ENCODE data around the gene GAL3ST3.
"Not testable (repeated sequence)": the region's sequence is repeated elsewhere in the genome, so short reads cannot be mapped to it uniquely, and the experiment has no call there.

The GAL3ST3 gene

GRCh38 chr11:66042996-66043906, 5.7 kb downstream of the GAL3ST3 start:
- DNase-seq = no peak

- no peak for DNase-seq
Observed at GRCh38 chr11:66042227-66042995, 6.5 kb downstream of the GAL3ST3 start.

GRCh38 chr11:66039765-66040164, 9.2 kb downstream of the GAL3ST3 start:
- no peak for DNase-seq

- DNase-seq = no peak
Observed at GRCh38 chr11:66037327-66037726, 11.6 kb downstream of the GAL3ST3 start.

GRCh38 chr11:66036334-66036710, 12.6 kb downstream of the GAL3ST3 start:
- no peak for DNase-seq

- DNase-seq = no peak
Observed at GRCh38 chr11:66035653-66036333, 13.2 kb downstream of the GAL3ST3 start.

GRCh38 chr11:66032957-66033735, 15.8 kb downstream of the GAL3ST3 start:
- no peak for DNase-seq

GRCh38 chr11:66026017-66026529, 22.9 kb downstream of the GAL3ST3 start, which contains the start of gene CATSPER1:
TSS of gene CATSPER1 (minus strand) at chr11:66026479. CDS start at chr11:66026379, 100 bp downstream.
- no peak for DNase-seq

- not testable (repeated sequence) for DNase-seq
Observed at GRCh38 chr11:66023186-66023440, 25.8 kb downstream of the GAL3ST3 start.

- no peak for DNase-seq
Observed at GRCh38 chr11:66022401-66023185, 26.4 kb downstream of the GAL3ST3 start.

- no peak for DNase-seq
Observed at GRCh38 chr11:66020618-66021357, 28.2 kb downstream of the GAL3ST3 start.

GRCh38 chr11:66020212-66020611, 28.7 kb downstream of the GAL3ST3 start:
- DNase-seq = no peak

- DNase-seq = peak in 1 of 2 experiments; percentile 11
Observed at GRCh38 chr11:66017321-66017720, 31.6 kb downstream of the GAL3ST3 start.

GRCh38 chr11:66016793-66017177, 32.2 kb downstream of the GAL3ST3 start:
- DNase-seq = no peak

GRCh38 chr11:66015936-66016792, 32.8 kb downstream of the GAL3ST3 start:
- DNase-seq = no peak

- no peak for DNase-seq
Observed at GRCh38 chr11:66015454-66015881, 33.5 kb downstream of the GAL3ST3 start.

- no peak for DNase-seq
Observed at GRCh38 chr11:66014804-66015453, 34.0 kb downstream of the GAL3ST3 start.

GRCh38 chr11:66013762-66014100, 35.2 kb downstream of the GAL3ST3 start:
- no peak for DNase-seq
